ENCODE results near the gene BIRC5. TPM values are rescaled to one million over a fixed set of nuclear protein-coding genes. Genes with fewer than 3 reads are reported as not detected.
"Not testable (repeated sequence)": the region's sequence is repeated elsewhere in the genome, so short reads cannot be mapped to it uniquely, and the experiment has no call there.

The BIRC5 gene
- total and polyA plus RNA-seq, 9 donors = 0.11 to 1.4 (median 0.73) TPM; not detected in 2

DNA sequence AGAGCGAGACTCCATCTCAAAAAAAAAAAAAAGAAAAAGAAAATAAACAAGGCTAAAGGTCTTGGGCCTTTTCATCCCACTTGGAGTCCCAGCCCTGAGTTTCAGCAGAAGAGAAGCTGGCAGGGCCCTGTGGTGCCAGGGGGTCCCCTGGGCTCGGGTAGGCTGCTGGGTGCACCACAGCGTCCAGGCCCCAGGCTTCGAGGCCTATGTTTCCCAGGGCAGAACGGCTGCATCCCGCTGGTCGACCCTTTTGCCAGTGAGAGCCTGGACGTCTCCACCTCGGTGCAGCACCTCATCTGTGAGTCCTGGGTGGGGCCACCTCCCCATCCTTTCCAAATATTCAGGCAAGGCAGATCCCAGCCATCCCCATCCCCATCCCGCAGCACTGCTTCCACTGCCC lies 19.6 kb downstream of the BIRC5 start:
- Histone ChIP-seq H3K4me3 (no peak overlapping the region), H3K27me3 (no peaks in the 10 kb centered on the region), H3K4me1 (ENCODE audit: insufficient read depth) (peaks cover 9% of the 10 kb centered on the region), H3K9me3 (no peaks in the 10 kb centered on the region), H3K36me3 (no peaks in the 10 kb centered on the region), H3K27ac (no peak overlapping the region)
- TF ChIP-seq POLR2A (IDR thresholded peaks at IDR 0.05) (no peak), EP300 (IDR thresholded peaks at IDR 0.05) (no peak)
- TF ChIP-seq, protein P1, sequence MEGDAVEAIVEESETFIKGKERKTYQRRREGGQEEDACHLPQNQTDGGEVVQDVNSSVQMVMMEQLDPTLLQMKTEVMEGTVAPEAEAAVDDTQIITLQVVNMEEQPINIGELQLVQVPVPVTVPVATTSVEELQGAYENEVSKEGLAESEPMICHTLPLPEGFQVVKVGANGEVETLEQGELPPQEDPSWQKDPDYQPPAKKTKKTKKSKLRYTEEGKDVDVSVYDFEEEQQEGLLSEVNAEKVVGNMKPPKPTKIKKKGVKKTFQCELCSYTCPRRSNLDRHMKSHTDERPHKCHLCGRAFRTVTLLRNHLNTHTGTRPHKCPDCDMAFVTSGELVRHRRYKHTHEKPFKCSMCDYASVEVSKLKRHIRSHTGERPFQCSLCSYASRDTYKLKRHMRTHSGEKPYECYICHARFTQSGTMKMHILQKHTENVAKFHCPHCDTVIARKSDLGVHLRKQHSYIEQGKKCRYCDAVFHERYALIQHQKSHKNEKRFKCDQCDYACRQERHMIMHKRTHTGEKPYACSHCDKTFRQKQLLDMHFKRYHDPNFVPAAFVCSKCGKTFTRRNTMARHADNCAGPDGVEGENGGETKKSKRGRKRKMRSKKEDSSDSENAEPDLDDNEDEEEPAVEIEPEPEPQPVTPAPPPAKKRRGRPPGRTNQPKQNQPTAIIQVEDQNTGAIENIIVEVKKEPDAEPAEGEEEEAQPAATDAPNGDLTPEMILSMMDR (IDR thresholded peaks at IDR 0.05) = no peak
- no peak for DNase-seq
- 91 to 96% (median 91%) methylated on average over 10 of the region's 10 CpGs for WGBS, 3 donors
- intact Hi-C loops (cut with DNase I) = loop anchor here in 1 of 4 donors (2.0 kb wide), 1 partner anchor 21 kb away; no protein-coding TSS in a partner anchor

DNA sequence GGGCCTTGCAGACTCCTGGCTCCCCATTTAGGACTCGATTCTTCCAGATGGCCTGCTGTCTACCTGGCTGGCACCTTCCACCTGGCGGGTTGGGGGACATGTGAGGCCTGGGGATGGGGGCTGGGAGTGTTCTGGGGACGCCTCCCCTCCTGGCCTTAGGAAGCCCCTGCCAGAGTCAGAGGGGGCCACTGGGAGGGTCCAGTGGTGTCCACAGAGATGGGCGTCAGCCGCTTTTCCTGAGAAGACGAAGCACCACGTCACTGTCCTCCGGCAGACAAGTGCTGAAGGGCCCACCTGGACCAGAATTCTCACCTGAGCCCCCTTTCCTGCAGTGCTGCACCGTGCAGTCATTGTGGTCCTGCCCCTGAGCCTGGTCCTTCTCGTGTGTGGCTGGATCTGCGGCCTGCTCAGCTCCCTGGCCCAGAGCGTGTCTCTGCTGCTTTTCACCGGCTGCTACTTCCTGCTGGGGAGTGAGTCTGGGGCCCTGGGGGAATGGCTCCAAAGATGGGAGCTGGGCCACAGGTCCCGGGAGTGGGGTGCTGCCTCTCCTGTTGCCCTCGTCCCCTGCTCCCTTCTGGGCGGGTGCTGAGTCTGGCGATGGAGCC lies 20.3 kb downstream of the BIRC5 start:
- DNase-seq = no peak
- H3K9me3 ChIP-seq = no peaks in the 10 kb centered on the region
- no peak for TF ChIP-seq EP300 (IDR thresholded peaks at IDR 0.05)
- no peak for TF ChIP-seq POLR2A (IDR thresholded peaks at IDR 0.05)
- TF ChIP-seq, protein P1 (IDR thresholded peaks at IDR 0.05) = no peak
- WGBS, 3 donors = 88 to 92% (median 91%) methylated on average over 16 to 17 of the region's 17 CpGs
- no peaks in the 10 kb centered on the region for H3K36me3 ChIP-seq
- peaks cover 9% of the 10 kb centered on the region for H3K4me1 ChIP-seq (ENCODE audit: insufficient read depth)
- H3K27ac ChIP-seq = no peak overlapping the region
- H3K27me3 ChIP-seq = no peaks in the 10 kb centered on the region
- no peak overlapping the region for H3K4me3 ChIP-seq
- intact Hi-C loops (cut with DNase I) = no loop called here

DNA sequence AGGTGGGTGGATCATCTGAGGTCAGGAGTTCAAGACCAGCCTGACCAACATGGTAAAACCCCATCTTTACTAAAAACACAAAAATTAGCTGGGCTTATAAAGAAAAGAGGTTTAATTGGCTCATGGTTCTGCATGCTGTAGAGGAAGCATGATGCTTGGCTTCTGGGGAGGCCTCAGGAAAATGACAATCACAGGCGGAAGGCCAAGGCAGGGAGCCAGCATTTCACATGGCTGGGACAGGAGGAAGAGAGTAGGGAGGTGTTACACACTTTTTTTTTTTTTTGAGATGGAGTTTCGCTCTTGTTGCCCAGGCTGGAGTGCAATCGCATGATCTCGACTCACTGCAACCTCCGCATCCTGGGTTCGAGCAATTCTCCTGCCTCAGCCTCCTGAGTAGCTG lies 21.0 kb downstream of the BIRC5 start:
- H3K4me3 ChIP-seq; H3K27ac ChIP-seq; H3K4me1 ChIP-seq (ENCODE audit: insufficient read depth); H3K27me3 ChIP-seq; H3K36me3 ChIP-seq; H3K9me3 ChIP-seq; intact Hi-C loops (cut with DNase I): not testable (repeated sequence)
- peak in 1 of 5 donors; percentile 46 for DNase-seq
- WGBS, 3 donors = 86 to 89% (median 87%) methylated on average over 6 of the region's 6 CpGs

DNA sequence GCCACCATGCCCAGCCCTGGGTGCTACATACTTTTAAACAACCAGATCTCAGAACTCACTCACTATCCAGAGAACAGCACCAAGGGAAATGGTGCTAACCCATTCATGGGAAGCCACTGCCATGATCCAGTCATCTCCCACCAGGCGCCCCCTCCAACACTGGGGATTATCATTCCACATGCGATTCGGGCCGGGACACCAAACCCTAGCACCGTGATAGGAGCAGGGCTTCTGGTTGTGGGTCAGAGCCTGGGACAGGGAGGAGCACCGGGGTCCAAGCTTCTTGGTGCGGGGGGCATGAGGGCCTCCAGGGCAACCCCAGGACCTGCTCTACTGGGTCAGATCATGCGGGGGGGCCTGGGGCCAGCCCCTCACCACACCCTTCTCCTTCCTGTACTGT lies 21.8 kb downstream of the BIRC5 start:
- Histone ChIP-seq H3K27me3 (no peaks in the 10 kb centered on the region), H3K4me1 (ENCODE audit: insufficient read depth) (peaks cover 9% of the 10 kb centered on the region), H3K9me3 (no peaks in the 10 kb centered on the region), H3K27ac (no peak overlapping the region), H3K36me3 (no peaks in the 10 kb centered on the region), H3K4me3 (no peak overlapping the region)
- intact Hi-C loops (cut with DNase I) = no loop called here
- 89 to 91% (median 89%) methylated on average over 8 of the region's 8 CpGs for WGBS, 3 donors
- DNase-seq = no peak
- TF ChIP-seq, protein P1 (IDR thresholded peaks at IDR 0.05) = no peak
- TF ChIP-seq EP300 (IDR thresholded peaks at IDR 0.05) (no peak), POLR2A (IDR thresholded peaks at IDR 0.05) (no peak)

DNA sequence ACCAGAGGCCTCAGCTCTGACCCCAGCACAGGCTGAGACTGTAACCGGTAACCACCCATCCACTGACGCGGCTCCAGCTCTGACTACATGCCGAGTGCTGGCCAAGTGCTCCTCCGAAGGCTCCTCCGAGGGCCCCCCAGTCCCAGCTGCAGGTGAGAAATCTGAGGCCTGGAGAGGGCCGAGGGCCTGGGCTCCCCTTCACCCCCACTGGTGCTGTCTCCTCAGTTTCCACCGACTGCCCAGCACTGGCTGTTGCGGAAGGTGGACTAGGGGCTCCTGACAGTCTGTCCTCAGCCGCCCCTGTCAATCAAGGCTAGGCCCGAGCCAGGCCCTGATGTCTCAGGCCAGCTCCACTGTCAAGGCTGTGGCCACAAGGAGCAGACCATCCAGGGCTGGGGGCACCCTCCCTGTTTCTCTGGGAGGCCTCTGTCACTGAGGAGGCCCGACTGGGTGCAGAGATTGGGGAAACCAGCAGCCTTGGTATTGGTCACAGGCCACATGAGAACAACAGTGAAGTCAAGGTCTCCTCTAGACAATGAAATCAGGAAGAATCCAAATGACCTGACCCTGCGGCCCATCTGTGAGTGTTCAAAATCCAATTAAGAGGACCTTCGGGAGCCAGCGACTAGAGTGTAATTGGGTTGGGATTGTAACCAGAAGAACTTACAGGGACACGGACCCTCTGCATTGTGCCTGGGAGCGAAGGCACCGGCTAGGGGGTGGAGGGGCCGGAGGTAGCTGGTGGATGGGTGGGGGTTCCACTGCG lies 22.5 kb downstream of the BIRC5 start:
- intact Hi-C loops (cut with DNase I) = no loop called here
- TF ChIP-seq EP300 (IDR thresholded peaks at IDR 0.05) = no peak
- TF ChIP-seq, protein P1 (IDR thresholded peaks at IDR 0.05) = no peak
- TF ChIP-seq POLR2A (IDR thresholded peaks at IDR 0.05) = no peak
- 92 to 94% (median 92%) methylated on average over 20 of the region's 20 CpGs for WGBS, 3 donors
- H3K36me3 ChIP-seq = no peaks in the 10 kb centered on the region
- H3K27ac ChIP-seq = no peak overlapping the region
- peaks cover 7% of the 10 kb centered on the region for H3K4me1 ChIP-seq (ENCODE audit: insufficient read depth)
- H3K4me3 ChIP-seq = no peak overlapping the region
- H3K27me3 ChIP-seq = no peaks in the 10 kb centered on the region
- H3K9me3 ChIP-seq = no peaks in the 10 kb centered on the region
- DNase-seq = no peak

All from ovary (tissue), 9 donors.